ENCODE measurements around the gene FMNL3.
"Not testable (repeated sequence)": the region's sequence is repeated elsewhere in the genome, so short reads cannot be mapped to it uniquely, and the experiment has no call there.

FMNL3 gene, protein sequence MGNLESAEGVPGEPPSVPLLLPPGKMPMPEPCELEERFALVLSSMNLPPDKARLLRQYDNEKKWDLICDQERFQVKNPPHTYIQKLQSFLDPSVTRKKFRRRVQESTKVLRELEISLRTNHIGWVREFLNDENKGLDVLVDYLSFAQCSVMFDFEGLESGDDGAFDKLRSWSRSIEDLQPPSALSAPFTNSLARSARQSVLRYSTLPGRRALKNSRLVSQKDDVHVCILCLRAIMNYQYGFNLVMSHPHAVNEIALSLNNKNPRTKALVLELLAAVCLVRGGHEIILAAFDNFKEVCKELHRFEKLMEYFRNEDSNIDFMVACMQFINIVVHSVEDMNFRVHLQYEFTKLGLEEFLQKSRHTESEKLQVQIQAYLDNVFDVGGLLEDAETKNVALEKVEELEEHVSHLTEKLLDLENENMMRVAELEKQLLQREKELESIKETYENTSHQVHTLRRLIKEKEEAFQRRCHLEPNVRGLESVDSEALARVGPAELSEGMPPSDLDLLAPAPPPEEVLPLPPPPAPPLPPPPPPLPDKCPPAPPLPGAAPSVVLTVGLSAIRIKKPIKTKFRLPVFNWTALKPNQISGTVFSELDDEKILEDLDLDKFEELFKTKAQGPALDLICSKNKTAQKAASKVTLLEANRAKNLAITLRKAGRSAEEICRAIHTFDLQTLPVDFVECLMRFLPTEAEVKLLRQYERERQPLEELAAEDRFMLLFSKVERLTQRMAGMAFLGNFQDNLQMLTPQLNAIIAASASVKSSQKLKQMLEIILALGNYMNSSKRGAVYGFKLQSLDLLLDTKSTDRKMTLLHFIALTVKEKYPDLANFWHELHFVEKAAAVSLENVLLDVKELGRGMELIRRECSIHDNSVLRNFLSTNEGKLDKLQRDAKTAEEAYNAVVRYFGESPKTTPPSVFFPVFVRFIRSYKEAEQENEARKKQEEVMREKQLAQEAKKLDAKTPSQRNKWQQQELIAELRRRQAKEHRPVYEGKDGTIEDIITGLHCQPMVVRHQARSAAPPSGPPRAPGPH

DNA sequence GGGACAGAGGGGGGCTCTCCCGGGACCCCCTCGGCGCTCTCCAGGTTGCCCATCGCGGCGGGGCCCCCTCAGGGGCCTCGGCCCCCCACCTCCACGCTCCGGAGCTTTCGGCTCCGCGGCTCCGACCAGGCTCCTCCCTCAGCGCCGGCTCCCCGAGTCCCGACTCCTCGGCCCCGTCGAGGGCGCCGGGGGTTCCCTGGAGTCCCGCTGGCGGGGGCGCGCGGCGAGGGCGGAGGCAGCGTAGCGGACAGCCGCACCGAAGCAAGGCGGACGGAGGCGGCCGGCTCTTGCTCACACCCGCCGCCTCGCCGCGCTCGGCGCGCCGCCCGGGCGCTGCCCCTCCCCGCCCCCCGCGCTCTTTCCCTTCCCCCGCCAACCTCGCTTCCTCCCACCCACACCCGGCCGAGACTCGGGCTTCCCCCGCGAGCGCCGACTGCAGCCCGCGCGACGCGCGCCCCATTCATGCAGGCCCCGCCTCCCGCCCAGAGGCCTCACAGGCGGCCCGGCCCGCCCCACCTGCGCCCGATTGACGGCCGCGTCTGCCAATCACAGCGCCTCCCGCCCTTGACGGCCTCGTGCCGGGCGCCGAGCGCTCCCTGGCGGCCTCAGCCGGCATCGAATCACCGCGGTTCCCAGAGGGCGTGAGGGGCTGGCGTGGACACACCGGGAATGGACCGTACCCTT is at the start of gene FMNL3:
FMNL3 (minus strand) TSS at position 278 of the 684 bp plus-strand sequence; CDS start at position 53, 225 bp downstream.
- peak; percentile 99 for DNase-seq (ENCODE audit: low read depth)

DNA sequence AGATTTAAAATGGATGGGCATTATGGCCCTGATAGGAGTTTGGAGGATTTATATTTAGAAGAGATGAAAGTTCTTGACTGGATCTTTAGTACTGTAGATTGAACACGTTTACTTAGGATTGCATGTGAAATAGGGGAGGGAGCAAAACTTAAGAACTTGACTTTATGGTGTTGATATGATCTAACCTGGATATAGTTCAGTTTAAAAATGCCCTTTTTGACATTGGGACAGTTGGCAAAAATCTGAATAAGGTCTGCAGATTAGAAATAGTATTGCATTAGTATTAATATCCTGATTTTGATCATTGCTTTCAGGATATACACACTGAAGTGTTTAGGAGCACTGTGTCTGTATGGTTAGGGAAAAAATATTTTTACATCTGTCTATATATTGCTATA is 43.8 kb upstream of the FMNL3 start:
- no peak for DNase-seq (ENCODE audit: low read depth)

DNA sequence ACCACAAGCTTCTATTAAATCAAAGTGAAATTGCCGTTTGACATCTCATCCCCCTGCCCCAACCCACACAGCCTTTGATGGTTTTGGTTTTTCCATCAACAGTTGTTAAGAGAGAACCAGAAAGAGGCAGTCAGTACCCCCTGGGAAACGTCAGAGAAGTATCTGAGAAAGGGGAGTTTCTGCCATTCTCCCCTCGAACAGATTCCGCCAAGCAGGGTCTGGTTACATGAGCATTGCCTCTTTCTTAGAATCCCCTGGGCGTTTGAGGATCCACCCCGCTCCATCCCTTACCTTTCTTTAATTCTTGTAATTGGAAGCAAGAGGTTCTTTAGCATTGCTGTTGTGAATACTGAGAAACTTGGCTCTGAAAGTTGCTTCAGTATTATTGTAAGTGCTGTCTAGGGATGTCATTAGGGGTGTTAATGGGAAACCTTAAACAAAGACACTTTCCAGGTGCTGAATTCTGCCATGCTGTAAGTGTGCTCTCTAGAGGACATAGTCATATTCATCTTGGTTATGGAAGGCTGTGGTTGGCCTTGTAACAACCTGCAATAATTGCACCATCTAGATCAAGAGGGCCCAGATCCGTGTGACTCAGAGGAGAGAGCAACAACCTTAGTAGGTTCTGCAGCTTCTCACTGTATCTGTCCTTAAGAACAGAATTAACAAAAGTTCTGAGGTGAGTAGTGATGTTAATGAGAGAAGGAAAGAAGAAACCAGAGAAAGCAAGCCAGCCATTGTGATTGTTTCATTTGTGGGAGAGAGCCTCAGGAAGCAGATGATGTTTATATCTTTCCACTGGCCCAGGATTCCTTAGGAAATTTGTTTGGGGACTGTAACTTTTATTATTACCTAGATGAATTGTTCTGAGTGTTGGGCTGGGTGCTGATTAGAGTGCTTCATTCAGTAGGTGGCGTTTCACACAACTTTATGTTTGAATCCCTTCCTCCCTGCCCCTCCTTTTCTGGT is 43.1 kb upstream of the FMNL3 start:
- peak; percentile 28 for DNase-seq (ENCODE audit: low read depth)

DNA sequence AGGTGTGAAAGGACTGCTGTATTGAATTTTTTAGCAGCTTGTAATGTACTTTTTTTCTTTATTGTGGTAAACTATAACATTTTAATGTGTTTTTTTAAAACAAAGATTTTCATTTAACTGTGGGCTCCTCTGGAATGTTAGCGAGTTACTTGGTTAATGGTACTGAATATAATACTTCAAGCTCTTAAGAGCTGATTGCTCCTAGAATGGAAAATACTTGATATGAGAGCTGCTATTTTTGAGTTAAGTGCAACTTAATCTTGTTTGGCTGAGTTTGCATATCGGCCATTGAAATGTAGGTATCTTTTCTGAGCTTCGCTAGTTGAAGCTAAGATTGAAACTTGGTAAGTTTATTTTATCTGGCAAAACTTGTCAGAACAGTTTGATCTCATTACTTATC is 41.6 kb upstream of the FMNL3 start:
- DNase-seq (ENCODE audit: low read depth) = no peak

DNA sequence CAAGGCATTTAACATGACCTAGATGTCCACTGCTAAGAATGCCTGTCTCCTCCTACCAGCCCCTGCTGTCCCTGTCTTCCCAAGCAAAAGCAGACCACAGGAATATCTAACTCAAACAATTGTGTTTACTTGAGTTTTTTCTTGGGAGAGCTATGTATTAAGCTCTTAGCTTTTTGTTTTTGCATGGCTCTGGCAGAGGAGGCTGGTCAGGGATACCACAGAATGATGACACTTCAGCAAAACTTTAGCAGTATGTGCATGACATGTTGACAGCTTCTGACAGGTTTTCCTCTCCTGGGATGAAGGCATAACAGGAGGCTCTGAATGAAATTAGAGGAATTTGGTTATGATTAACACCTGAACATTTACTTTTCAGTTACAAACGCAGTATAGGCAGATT is 41.1 kb upstream of the FMNL3 start:
- no peak for DNase-seq (ENCODE audit: low read depth)

DNA sequence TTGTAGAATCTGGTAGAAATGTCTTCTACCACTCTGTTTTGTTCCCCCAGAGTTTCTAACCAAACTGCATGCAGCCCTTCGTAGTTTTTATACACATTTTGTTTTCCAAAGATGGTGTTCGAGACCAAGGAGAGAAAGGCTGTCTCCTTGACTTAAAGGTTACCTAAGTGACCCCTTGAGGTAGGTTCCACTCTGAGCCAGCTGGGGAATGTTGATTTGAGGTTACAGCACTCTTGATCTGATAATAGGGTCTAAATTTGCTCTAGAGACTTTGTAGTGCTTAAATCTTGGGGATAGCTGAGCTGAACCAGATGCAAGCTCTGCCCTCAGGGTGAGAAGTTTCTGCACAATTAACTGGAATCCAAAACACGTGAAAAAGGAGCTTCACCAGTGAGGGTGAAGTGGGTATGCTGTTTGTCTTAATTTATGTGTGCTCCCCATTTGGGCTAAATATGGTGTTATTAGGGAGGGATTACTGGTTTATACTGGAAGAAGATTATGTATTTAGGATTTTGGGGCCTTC is 37.2 kb upstream of the FMNL3 start:
- DNase-seq (ENCODE audit: low read depth) = no peak

DNA sequence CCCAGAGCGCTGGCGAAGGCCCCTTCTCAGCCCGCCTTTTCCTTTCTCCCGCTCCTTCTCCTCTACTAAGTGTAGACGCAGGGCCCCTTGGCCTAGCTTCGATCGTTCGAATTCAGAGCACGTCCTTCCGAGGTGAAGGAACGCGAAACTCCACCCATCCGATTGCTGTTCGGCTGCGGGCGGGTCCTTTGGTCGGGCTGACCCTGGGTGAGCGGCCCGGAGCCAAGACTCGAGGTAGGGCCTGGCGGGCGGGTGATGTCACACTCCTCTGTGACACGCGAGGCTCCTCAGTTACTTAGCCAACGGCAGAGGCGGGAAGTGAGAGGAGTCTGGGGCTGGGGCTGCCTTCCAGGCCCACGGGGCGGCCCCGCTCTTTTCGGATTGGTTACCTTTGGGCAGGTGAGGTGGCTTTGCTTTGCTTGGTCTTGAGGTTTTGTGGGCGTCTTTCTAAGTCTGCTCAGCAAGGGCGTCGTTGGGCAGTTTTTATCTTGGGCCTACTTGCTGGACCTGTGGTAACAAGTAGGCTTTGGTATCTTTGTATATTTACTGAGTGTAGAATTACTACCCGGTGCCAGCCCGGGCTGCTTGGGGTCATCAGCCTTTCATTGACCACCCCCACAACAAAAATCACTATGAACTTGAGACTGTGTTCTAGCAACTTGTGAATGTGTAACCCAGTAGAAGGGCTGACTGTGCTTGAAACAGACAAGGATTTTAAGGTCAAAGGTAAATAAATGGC is 34.8 kb upstream of the FMNL3 start:
- peak; percentile 84 for DNase-seq (ENCODE audit: low read depth)

DNA sequence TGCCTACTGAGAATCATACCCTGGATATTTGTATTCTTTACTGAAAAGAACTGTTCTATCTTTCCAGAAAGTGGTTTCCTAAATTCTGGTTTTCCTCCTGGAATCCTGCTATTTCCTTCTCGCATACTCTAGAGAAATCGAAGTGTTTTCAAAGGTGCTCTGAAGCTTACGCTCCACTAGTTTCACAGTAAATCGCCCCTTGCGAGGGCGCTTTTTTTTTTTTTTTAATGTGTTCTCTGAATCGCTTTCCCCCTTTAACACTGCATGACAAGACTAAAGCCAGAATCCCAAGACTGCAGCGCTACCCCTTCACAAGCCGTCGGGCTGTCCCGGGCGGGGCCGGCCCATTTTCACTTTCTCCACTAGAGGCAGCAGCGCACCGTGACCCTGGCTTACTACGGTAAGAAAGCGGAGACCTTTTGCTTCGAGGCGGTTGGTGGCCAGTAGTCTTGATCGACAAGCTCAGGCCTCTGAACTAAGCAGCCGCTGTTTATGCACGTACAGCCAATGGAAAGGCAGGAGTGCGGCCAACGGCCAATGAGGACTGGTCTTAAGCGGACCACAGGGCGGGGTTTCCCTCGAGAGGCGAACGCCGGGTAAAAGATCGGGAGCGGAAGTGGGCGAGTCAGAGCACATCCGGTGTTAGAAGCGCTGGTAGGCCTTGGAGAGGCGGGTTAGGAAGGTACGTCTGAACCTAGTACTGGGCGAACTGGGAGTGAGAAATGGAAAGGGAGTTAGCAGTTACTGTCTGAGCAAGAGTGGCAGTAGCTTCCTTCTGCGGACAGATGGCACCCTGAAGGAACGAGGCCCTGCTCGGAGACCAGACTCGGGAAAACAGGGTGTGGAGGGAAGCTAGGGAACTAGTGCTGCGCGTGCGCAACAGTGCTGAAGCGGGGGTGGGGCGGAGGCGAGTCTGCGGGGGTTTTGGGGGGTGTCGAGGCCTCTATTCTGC is 34.0 kb upstream of the FMNL3 start, which contains the start of gene TMBIM6:
TMBIM6 (plus strand) TSS at position 628 of the 952 bp plus-strand sequence. CDS start 10,937 bp downstream, outside the sequence.
- peak; percentile 97 for DNase-seq (ENCODE audit: low read depth)

- DNase-seq (ENCODE audit: low read depth) = not testable (repeated sequence)
Observed at GRCh38 chr12:49740277-49740676, 33.1 kb upstream of the FMNL3 start.

DNA sequence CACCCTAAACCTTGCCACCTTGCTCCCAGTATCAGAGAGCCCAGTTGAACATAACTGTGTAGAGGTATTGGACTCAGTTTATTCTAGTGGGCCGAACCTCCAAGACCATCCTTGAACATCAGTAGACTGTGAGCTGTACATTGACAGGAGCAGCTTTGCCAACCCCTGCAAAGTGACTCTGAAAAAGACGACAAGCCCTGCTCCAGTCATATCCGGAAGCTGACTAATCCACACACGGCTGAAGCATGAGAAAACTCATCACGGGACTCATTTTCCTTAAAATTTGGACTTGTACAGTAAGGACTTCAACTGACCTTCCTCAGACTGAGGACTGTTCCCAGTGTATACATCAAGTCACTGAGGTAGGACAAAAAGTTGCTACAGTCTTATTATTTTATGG is 31.5 kb upstream of the FMNL3 start:
- DNase-seq (ENCODE audit: low read depth) = not testable (repeated sequence)

DNA sequence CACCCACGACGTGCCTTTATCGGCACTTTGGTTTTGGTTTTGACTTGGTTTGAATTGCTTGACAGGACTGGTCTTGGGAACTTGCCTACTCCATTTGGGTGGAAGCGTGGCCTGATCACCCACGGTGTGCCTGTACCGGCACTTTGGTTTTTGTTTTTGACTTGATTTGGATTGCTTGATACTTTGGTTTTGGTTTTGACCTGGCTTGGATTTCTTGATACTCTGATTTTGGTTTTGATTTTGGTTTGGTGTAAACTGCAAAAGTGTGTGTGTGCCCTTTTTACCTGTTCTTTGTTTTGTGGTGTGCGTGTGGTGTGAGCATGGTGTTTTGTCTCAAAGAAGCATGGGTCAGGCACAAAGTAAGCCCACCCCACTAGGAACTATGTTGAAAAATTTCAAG is 27.7 kb upstream of the FMNL3 start:
- not testable (repeated sequence) for DNase-seq (ENCODE audit: low read depth)

- DNase-seq (ENCODE audit: low read depth) = no peak
Observed at GRCh38 chr12:49733219-49734017, 26.2 kb upstream of the FMNL3 start.

GRCh38 chr12:49730568-49731101 is 23.4 kb upstream of the FMNL3 start:
- no peak for DNase-seq (ENCODE audit: low read depth)

DNA sequence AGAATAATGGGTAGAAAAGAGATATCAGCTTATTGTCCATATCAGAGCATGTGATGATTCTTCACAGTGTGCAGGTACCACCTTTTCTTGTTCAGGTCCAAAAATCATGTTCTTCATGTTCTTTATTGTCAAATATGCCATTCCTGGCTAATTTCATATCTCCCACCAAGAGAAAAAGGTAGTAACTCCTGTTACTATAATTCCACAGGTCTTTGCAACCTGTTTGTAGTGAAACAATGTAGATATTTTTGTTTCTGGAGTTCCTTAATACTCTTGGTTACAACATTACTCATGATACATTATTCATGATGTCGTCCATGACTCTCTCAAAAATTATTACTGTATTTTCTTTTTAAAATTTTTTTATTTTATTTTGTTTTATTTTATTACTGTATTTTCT is 22.8 kb upstream of the FMNL3 start:
- no peak for DNase-seq (ENCODE audit: low read depth)

GRCh38 chr12:49728446-49728845 is 21.2 kb upstream of the FMNL3 start:
- DNase-seq (ENCODE audit: low read depth) = no peak

DNA sequence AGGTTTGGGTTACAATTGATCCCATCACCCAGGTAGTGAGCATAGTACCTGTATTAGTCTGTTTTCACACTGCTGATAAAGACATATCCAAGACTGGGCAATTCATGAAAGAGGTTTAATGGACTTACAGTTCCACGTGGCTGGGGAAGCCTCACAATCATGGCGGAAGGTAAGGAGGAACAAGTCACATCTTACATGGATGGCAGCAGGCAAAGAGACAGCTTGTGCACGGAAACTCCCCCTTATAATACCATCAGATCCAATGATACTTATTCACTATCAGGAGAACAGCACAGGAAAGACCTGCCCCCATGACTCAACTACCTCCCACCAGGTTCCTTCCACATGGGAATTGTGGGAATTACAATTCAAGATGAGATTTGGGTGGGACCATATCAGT is 14.2 kb upstream of the FMNL3 start:
- DNase-seq (ENCODE audit: low read depth) = not testable (repeated sequence)

GRCh38 chr12:49720214-49720613 is 13.0 kb upstream of the FMNL3 start:
- DNase-seq (ENCODE audit: low read depth) = no peak
